ENCODE results near the gene PDXK. TPM values are rescaled to one million over a fixed set of nuclear protein-coding genes. Genes with fewer than 3 reads are reported as not detected.

Gene PDXK
- total RNA-seq, 2 donors from 2014 or later = 90.9 to 105 TPM

DNA sequence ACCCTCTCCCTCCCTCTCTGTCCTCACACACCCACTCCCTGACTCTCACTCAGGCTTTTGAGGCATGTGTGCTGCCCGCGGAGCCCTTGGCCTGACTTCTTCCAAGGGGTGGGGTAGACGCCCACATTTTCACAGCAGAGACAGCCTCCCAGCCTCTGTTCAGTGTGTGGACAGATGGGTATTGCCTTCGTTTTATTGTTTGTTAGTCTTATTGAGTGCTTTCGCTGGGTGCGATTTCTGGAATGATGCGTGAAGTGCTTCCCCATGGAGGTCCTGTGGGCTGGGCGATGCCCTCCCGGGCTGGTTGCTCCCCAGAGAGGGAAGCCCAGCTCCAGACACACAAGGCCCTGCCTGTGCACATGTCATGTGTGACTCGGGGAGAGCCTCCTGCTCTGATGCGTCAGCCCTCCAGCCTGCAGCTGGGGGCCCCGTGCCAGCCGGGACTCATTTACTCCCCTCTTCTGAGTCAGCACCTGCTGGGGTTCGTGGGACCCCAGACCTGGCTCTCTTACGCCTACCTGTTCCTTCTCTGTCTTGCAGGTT is 14.7 kb downstream of the PDXK start:
- Mint-ChIP-seq H3K27me3 (ENCODE audit: insufficient read depth) (no peaks in the 10 kb centered on the region), H3K36me3 (ENCODE audit: low read depth) (peaks cover 10% of the 10 kb centered on the region), H3K4me3 (no peak overlapping the region), H3K9me3 (no peaks in the 10 kb centered on the region), H3K4me1 (peaks cover 6% of the 10 kb centered on the region), H3K27ac (peak overlapping the region; percentile 40)
- 83 to 84% methylated on average over 11 to 15 of the region's 15 CpGs for WGBS, 2 experiments (ENCODE audit: insufficient coverage in 1 of 2, insufficient read length in 1 of 2)
- H3K9ac ChIP-seq (ENCODE audit: extremely low read depth, low read length, poor library complexity, severe bottlenecking) = no peak overlapping the region
- H3K4me1 ChIP-seq (ENCODE audit: control insufficient read depth, insufficient read depth, low read length) = no peaks in the 10 kb centered on the region
- H3K4me3 ChIP-seq (ENCODE audit: low read length) = no peak overlapping the region
- H3K36me3 ChIP-seq (ENCODE audit: control insufficient read depth, insufficient read depth, low read length) = peaks cover 5% of the 10 kb centered on the region
- H3K27ac ChIP-seq (ENCODE audit: low read depth, low read length) = no peak overlapping the region
- no peaks in the 10 kb centered on the region for H3K27me3 ChIP-seq (ENCODE audit: control insufficient read depth, insufficient read depth, low read length, poor library complexity, severe bottlenecking)
- no peaks in the 10 kb centered on the region for H3K9me3 ChIP-seq (ENCODE audit: control insufficient read depth, low read length)
- TF ChIP-seq, protein P1, sequence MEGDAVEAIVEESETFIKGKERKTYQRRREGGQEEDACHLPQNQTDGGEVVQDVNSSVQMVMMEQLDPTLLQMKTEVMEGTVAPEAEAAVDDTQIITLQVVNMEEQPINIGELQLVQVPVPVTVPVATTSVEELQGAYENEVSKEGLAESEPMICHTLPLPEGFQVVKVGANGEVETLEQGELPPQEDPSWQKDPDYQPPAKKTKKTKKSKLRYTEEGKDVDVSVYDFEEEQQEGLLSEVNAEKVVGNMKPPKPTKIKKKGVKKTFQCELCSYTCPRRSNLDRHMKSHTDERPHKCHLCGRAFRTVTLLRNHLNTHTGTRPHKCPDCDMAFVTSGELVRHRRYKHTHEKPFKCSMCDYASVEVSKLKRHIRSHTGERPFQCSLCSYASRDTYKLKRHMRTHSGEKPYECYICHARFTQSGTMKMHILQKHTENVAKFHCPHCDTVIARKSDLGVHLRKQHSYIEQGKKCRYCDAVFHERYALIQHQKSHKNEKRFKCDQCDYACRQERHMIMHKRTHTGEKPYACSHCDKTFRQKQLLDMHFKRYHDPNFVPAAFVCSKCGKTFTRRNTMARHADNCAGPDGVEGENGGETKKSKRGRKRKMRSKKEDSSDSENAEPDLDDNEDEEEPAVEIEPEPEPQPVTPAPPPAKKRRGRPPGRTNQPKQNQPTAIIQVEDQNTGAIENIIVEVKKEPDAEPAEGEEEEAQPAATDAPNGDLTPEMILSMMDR (conservative IDR thresholded peaks at IDR 0.05) = no peak
- no peak for DNase-seq

DNA sequence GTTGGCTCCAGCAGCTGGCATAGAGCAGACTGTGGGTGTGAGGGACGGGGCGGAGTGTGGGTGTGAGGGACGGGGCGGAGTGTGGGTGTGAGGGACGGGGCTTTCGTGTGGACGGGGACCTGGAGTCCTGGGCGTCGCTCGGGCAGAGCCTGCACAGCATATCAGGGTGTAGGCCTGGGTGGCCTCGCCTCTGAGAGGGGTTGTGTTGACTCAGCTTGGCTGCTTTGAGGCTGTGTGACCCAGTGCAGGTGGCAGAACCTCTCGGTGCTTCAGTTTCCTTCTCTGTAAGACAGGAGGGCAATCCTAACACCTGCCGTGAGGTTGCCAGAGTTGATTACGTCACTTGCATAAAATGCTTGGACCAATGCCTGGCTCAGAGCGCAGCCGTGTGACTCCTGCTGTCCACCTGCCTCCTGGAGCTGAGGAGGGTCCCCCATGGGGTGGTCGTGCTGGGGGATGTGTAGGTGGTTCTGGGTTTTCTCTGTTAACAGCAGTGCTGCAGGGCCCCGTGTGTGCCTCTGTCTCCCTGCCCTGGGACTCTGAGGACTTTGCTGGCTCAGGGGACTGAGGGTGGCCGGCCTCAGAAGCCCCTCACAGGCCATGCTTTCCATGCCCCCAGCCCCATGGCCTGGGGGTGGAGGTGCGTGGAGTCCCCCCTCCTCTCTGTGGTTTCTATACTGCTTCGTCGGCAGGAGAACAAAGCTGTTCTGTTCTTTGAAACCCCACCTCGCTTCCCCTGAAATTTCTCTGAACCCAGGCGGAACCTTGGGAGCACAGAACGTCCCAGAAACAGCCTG is 15.4 kb downstream of the PDXK start:
- H3K4me3 Mint-ChIP-seq = no peak overlapping the region
- Histone ChIP-seq H3K4me3 (ENCODE audit: low read length) (no peak overlapping the region), H3K36me3 (ENCODE audit: control insufficient read depth, insufficient read depth, low read length) (peaks cover 5% of the 10 kb centered on the region), H3K27ac (ENCODE audit: low read depth, low read length) (no peak overlapping the region), H3K9me3 (ENCODE audit: control insufficient read depth, low read length) (no peaks in the 10 kb centered on the region), H3K4me1 (ENCODE audit: control insufficient read depth, insufficient read depth, low read length) (no peaks in the 10 kb centered on the region), H3K9ac (ENCODE audit: extremely low read depth, low read length, poor library complexity, severe bottlenecking) (no peak overlapping the region), H3K27me3 (ENCODE audit: control insufficient read depth, insufficient read depth, low read length, poor library complexity, severe bottlenecking) (no peaks in the 10 kb centered on the region)
- H3K27ac Mint-ChIP-seq = peak overlapping the region; percentile 40
- peaks cover 10% of the 10 kb centered on the region for H3K36me3 Mint-ChIP-seq (ENCODE audit: low read depth)
- DNase-seq = no peak
- peaks cover 3% of the 10 kb centered on the region for H3K4me1 Mint-ChIP-seq
- TF ChIP-seq, protein P1 (conservative IDR thresholded peaks at IDR 0.05) = no peak
- H3K27me3 Mint-ChIP-seq (ENCODE audit: insufficient read depth) = no peaks in the 10 kb centered on the region
- no peaks in the 10 kb centered on the region for H3K9me3 Mint-ChIP-seq
- 88 to 90% methylated on average over 12 to 25 of the region's 25 CpGs for WGBS, 2 experiments (ENCODE audit: insufficient coverage in 1 of 2, insufficient read length in 1 of 2)

DNA sequence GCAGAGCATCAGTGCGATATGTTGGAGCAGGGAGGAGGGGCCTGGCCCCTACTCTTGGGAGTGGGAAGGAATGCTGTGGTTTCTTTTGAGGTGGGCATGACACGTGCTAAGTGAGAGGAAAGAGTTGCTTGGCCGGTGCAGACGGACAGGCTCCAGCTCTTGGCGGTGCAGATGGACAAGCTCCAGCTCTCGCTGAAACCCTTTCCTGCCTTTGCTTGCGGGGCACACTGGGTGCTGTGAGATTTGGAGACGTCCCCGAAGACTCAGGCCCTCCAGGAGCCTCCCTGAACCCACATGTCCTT is 15.9 kb downstream of the PDXK start:
- no peaks in the 10 kb centered on the region for H3K4me1 ChIP-seq (ENCODE audit: control insufficient read depth, insufficient read depth, low read length)
- H3K9ac ChIP-seq (ENCODE audit: extremely low read depth, low read length, poor library complexity, severe bottlenecking) = no peak overlapping the region
- H3K4me3 Mint-ChIP-seq = no peak overlapping the region
- H3K27me3 Mint-ChIP-seq (ENCODE audit: insufficient read depth) = no peaks in the 10 kb centered on the region
- no peaks in the 10 kb centered on the region for H3K9me3 Mint-ChIP-seq
- WGBS, 2 experiments (ENCODE audit: insufficient coverage in 1 of 2, insufficient read length in 1 of 2) = 89 to 93% methylated on average over 7 to 9 of the region's 9 CpGs
- no peak overlapping the region for H3K27ac ChIP-seq (ENCODE audit: low read depth, low read length)
- H3K36me3 ChIP-seq (ENCODE audit: control insufficient read depth, insufficient read depth, low read length) = peaks cover 5% of the 10 kb centered on the region
- no peak overlapping the region for H3K4me3 ChIP-seq (ENCODE audit: low read length)
- TF ChIP-seq, protein P1 (conservative IDR thresholded peaks at IDR 0.05) = no peak
- H3K9me3 ChIP-seq (ENCODE audit: control insufficient read depth, low read length) = no peaks in the 10 kb centered on the region
- no peaks in the 10 kb centered on the region for H3K27me3 ChIP-seq (ENCODE audit: control insufficient read depth, insufficient read depth, low read length, poor library complexity, severe bottlenecking)
- no peak for DNase-seq
- H3K4me1 Mint-ChIP-seq = no peaks in the 10 kb centered on the region
- H3K36me3 Mint-ChIP-seq (ENCODE audit: low read depth) = peaks cover 10% of the 10 kb centered on the region
- H3K27ac Mint-ChIP-seq = no peak overlapping the region

Data from endodermal cell (in vitro differentiated cells).